ENCODE data around the gene TMEM100. TPM values are rescaled to one million over a fixed set of nuclear protein-coding genes. Genes with fewer than 3 reads are reported as not detected.

TMEM100 gene
- total and polyA plus RNA-seq, 2 donors (not counting 3 experiments of a cell fraction or from before 2014, with no cell fraction given) = not detected

- Histone ChIP-seq H3K79me2 (ENCODE audit: control insufficient read depth, insufficient read depth, low read length) (peaks cover 6% of the 10 kb centered on the region), H3K27ac (ENCODE audit: insufficient read depth, low read depth, low read length) (peak overlapping the region; percentile 59), H3K9ac (replicated peaks; ENCODE audit: extremely low read depth, insufficient read depth, low read length) (no peak overlapping the region), H4K20me1 (replicated peaks; ENCODE audit: control insufficient read depth, extremely low read depth, insufficient read depth, low read length) (peaks cover 2% of the 10 kb centered on the region), H3K36me3 (ENCODE audit: control insufficient read depth in 2 of 2, extremely low read depth in 1 of 2, insufficient read depth in 2 of 2, low read length in 2 of 2) (no peaks in the 10 kb centered on the region), H3K27me3 (ENCODE audit: control insufficient read depth in 2 of 2, insufficient read depth in 2 of 2, low read length in 2 of 2) (no peaks in the 10 kb centered on the region), H3K4me2 (ENCODE audit: insufficient read depth, low read length) (peak overlapping the region; percentile 32), H3K4me3 (replicated peaks in 1 of 3; ENCODE audit: insufficient read depth in 1 of 3, low read depth in 1 of 3, low read length in 3 of 3) (no peak overlapping the region), H2AFZ (ENCODE audit: low read depth, low read length) (peak overlapping the region; percentile 14), H3K9me1 (replicated peaks; ENCODE audit: control insufficient read depth, extremely low read depth, insufficient read depth, low read length) (no peaks in the 10 kb centered on the region), H3K9me3 (replicated peaks; ENCODE audit: control insufficient read depth, insufficient read depth, low read length) (no peaks in the 10 kb centered on the region), H3K4me1 (ENCODE audit: control insufficient read depth, extremely low read depth, insufficient read depth, low read length) (peaks cover 22% of the 10 kb centered on the region)
- dilution Hi-C loops (cut with MboI; ENCODE audit: extremely low pct_ligation_motif_present, low sequenced_read_pairs) = no loop called here
- CTCF ChIA-PET = interaction anchor here (2.2 kb wide), 1 partner anchor 13 kb away, joined by 8 read pairs; the partner anchor contains the start of gene PCTP
- DNase-seq (ENCODE audit: low read depth, low spot score) (peak; percentile 71), FAIRE-seq (peak; percentile 81)
- intact Hi-C loops (cut with micrococcal nuclease) = loop anchor here (1.0 to 5.0 kb wide), 2 partner anchors 14 to 177 kb away; no protein-coding TSS in a partner anchor
- TF ChIP-seq EZH2 (IDR thresholded peaks at IDR 0.05; ENCODE audit: borderline replicate concordance, low read depth, low read length, severe bottlenecking) (no peak), POLR2AphosphoS5 (IDR thresholded peaks at IDR 0.05; ENCODE audit: insufficient read depth, low read depth, low read length) (no peak), JUN (IDR thresholded peaks at IDR 0.05; ENCODE audit: borderline replicate concordance, insufficient read depth, insufficient read length, low read depth) (no peak), CTCF (IDR thresholded peaks at IDR 0.05; ENCODE audit: extremely low read depth in 1 of 2, insufficient read depth in 1 of 2, low read depth in 1 of 2, low read length in 2 of 2) (no peak), MAX (IDR thresholded peaks at IDR 0.05; ENCODE audit: insufficient read depth, insufficient read length) (no peak), GATA2 (IDR thresholded peaks at IDR 0.05; ENCODE audit: insufficient read depth, insufficient read length, low read depth, low read length) (no peak), MYC (IDR thresholded peaks at IDR 0.05; ENCODE audit: low read depth, low read length) (no peak), FOS (IDR thresholded peaks at IDR 0.05; ENCODE audit: borderline replicate concordance, insufficient read depth, low read length) (no peak), POLR2A (IDR thresholded peaks at IDR 0.05; ENCODE audit: low read depth, low read length) (no peak)
- POLR2A ChIA-PET = no interaction called here
- BruUV-seq (replicated peaks) = no TSS peak
Measured at GRCh38 chr17:55763856-55764255, 41.2 kb upstream of the TMEM100 start.

Measured in endothelial cell of umbilical vein (primary cell).